ENCODE results near the gene BCL6.

Gene BCL6

GRCh38 chr3:187735383-187735782 lies 9.9 kb downstream of the BCL6 start:
- ChIA-PET POLR2A (no interaction called here), CTCF (no interaction called here)
- TF ChIP-seq BHLHE40 (IDR thresholded peaks at IDR 0.05; ENCODE audit: borderline replicate concordance), result no peak
- no peak for TF ChIP-seq TARDBP (IDR thresholded peaks at IDR 0.05)
- no peak for TF ChIP-seq LEF1 (IDR thresholded peaks at IDR 0.05; ENCODE audit: borderline replicate concordance)
- no peak for TF ChIP-seq NFRKB (IDR thresholded peaks at IDR 0.05)
- no peak for TF ChIP-seq CTBP1 (IDR thresholded peaks at IDR 0.05; ENCODE audit: borderline replicate concordance)
- no peak for TF ChIP-seq FOXA1 (IDR thresholded peaks at IDR 0.05)
- TF ChIP-seq SUZ12 (IDR thresholded peaks at IDR 0.05), result no peak
- TF ChIP-seq ELF4 (IDR thresholded peaks at IDR 0.05), result no peak
- no peak for TF ChIP-seq L3MBTL2 (conservative IDR thresholded peaks at IDR 0.05)
- no peak for TF ChIP-seq ARNT (IDR thresholded peaks at IDR 0.05)
- TF ChIP-seq HDGF (IDR thresholded peaks at IDR 0.05; ENCODE audit: borderline replicate concordance), result no peak
- no peak for TF ChIP-seq SP1 (IDR thresholded peaks at IDR 0.05)
- no peak for TF ChIP-seq PKNOX1 (IDR thresholded peaks at IDR 0.05)
- TF ChIP-seq FOXM1 (IDR thresholded peaks at IDR 0.05; ENCODE audit: borderline replicate concordance), result no peak
- TF ChIP-seq FOXK2 (IDR thresholded peaks at IDR 0.05), result no peak
- TF ChIP-seq ZNF384 (IDR thresholded peaks at IDR 0.05), result no peak
- no peak for DNase-seq (ENCODE audit: extremely low spot score)

DNA sequence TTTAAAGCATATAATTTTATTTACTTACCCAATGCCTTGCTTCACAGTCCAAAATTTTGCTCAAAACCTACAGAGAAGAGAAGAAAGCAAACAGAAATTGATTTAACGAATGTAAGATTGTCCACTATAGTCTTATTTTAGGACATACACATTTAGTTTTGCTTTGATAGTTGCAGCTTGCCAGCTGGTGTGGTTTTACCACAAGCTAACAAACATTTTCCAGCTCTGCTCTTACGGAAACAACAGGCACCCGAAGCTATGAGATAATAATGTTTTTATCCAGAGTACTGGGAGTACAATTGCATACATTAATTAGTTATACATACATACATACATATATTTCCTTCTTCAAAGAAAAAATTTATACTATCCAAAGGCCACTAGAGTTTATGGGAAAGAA lies 10.4 kb downstream of the BCL6 start:
- TF ChIP-seq PKNOX1 (IDR thresholded peaks at IDR 0.05) (no peak), HDGF (IDR thresholded peaks at IDR 0.05; ENCODE audit: borderline replicate concordance) (no peak), ZNF384 (IDR thresholded peaks at IDR 0.05) (no peak), ELF4 (IDR thresholded peaks at IDR 0.05) (no peak), L3MBTL2 (conservative IDR thresholded peaks at IDR 0.05) (no peak), FOXA1 (IDR thresholded peaks at IDR 0.05) (no peak), SP1 (IDR thresholded peaks at IDR 0.05) (no peak), FOXK2 (IDR thresholded peaks at IDR 0.05) (no peak), BHLHE40 (IDR thresholded peaks at IDR 0.05; ENCODE audit: borderline replicate concordance) (no peak), SUZ12 (IDR thresholded peaks at IDR 0.05) (no peak)
- DNase-seq (ENCODE audit: extremely low spot score), result no peak
- ChIA-PET CTCF (no interaction called here), POLR2A (no interaction called here)

DNA sequence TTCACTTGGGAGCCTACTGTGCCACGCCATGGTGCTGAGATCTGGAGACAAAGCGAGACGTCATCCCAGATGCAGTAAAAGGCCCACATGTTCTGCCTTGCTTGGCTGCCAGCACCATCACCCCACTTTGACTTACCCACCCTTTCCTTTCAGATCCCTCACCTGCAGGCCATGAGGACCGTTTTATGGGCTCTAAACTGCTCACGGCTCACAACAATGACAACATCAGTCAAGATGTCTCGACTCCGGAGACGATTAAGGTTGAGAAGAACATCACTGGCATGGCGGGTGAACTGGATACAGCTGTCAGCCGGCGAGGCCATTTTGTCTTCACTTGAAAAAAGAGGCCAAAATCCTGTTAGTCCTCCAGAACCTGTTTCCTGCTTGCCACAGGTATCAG lies 11.9 kb downstream of the BCL6 start:
- no peak for DNase-seq (ENCODE audit: extremely low spot score)
- POLR2A ChIA-PET, result no interaction called here
- CTCF ChIA-PET, result no interaction called here
- no peak for TF ChIP-seq LEF1 (IDR thresholded peaks at IDR 0.05; ENCODE audit: borderline replicate concordance)

- DNase-seq (ENCODE audit: extremely low spot score), result no peak
- CTCF ChIA-PET, result no interaction called here
- TF ChIP-seq L3MBTL2 (conservative IDR thresholded peaks at IDR 0.05) (no peak), HDGF (IDR thresholded peaks at IDR 0.05; ENCODE audit: borderline replicate concordance) (no peak), NFRKB (IDR thresholded peaks at IDR 0.05) (no peak)
- POLR2A ChIA-PET, result no interaction called here
These were observed 15.7 kb downstream of the BCL6 start for GRCh38 chr3:187729598-187729997.

DNA sequence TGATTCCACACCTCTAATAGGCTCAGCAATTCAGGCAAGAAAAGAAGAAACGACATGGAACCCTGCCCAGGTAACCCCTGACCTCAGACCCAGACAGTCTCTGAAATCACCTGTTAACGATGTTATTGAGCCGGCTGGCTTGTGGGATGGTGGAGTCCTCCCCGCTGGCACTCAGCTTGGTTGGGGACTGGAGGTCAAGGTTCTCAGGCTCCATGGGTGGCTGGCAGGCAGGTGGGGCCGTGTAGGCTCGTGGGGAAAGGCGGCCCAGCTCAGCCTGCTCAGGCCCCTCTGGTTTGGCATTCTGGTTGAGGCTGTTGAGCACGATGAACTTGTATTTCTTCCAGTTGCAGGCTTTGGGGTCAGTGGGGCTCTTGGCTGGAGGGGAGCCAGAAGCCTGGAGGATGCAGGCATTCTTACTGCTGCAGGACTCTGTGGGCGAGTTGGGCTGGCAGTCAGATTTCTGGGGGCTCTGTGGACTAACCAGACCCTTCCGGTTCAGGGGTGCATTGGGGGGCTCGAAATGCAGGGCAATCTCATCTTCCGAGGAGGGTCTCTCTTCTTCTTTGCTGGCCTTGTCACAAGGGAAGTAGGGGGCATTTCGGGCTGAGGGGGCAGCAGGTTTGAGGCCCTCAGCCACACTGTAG lies 16.2 kb downstream of the BCL6 start:
- TF ChIP-seq FOXA1 (IDR thresholded peaks at IDR 0.05) (no peak), LEF1 (IDR thresholded peaks at IDR 0.05; ENCODE audit: borderline replicate concordance) (no peak), HDGF (IDR thresholded peaks at IDR 0.05; ENCODE audit: borderline replicate concordance) (no peak), CTBP1 (IDR thresholded peaks at IDR 0.05; ENCODE audit: borderline replicate concordance) (no peak), NFRKB (IDR thresholded peaks at IDR 0.05) (no peak), L3MBTL2 (conservative IDR thresholded peaks at IDR 0.05) (no peak), FOXM1 (IDR thresholded peaks at IDR 0.05; ENCODE audit: borderline replicate concordance) (no peak), FOXK2 (IDR thresholded peaks at IDR 0.05) (no peak), TARDBP (IDR thresholded peaks at IDR 0.05) (no peak), ZNF384 (IDR thresholded peaks at IDR 0.05) (no peak)
- ChIA-PET CTCF (no interaction called here), POLR2A (no interaction called here)
- no peak for DNase-seq (ENCODE audit: extremely low spot score)

DNA sequence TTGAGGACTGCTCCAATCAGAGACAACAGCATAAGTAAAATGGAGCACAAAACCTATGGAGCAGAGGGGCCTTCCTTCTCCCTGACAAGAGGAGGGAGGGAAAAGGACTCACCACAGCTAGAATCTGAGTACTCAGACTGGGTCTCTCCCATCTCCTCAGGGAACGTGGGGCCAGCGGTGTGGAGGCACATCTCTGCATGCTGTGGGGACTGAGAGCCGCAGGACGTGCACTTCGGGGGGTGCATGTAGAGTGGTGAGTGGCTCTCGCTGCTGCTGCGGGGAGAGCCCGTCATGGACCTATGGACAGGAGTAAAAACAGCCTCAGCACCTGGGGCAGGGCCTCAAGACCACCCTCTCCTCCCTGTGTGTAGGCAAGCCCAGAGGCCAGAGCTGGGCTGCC lies 17.0 kb downstream of the BCL6 start:
- POLR2A ChIA-PET, result no interaction called here
- DNase-seq (ENCODE audit: extremely low spot score), result no peak
- CTCF ChIA-PET, result no interaction called here
- TF ChIP-seq PKNOX1 (IDR thresholded peaks at IDR 0.05), result no peak
- TF ChIP-seq FOXA1 (IDR thresholded peaks at IDR 0.05), result no peak
- no peak for TF ChIP-seq SUZ12 (IDR thresholded peaks at IDR 0.05)
- no peak for TF ChIP-seq TARDBP (IDR thresholded peaks at IDR 0.05)
- TF ChIP-seq LEF1 (IDR thresholded peaks at IDR 0.05; ENCODE audit: borderline replicate concordance), result no peak
- no peak for TF ChIP-seq ARNT (IDR thresholded peaks at IDR 0.05)
- TF ChIP-seq ELF4 (IDR thresholded peaks at IDR 0.05), result no peak

DNA sequence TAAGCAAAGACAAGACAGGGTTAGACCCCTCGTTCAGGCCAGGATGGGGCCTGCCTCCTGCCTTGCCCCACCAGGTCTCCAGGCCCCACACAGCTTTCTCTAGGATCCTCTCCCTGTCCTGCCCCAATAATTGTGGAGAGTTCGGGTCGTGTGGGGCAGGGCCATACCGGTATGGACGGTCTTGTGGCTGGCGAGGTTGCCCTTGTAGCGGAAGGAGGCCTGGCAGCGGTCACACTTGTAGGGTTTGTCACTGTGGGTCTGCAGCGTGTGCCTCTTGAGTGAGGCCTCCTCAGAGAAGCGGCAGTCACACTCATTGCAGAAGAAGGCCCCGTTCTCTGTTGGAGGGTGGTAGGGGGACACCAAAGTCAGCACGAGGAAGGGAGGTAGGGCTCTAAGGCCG lies 18.7 kb downstream of the BCL6 start:
- CTCF ChIA-PET, result no interaction called here
- DNase-seq (ENCODE audit: extremely low spot score), result no peak
- POLR2A ChIA-PET, result no interaction called here
- TF ChIP-seq FOXM1 (IDR thresholded peaks at IDR 0.05; ENCODE audit: borderline replicate concordance) (no peak), NFRKB (IDR thresholded peaks at IDR 0.05) (no peak), FOXK2 (IDR thresholded peaks at IDR 0.05) (no peak), ELF4 (IDR thresholded peaks at IDR 0.05) (no peak), LEF1 (IDR thresholded peaks at IDR 0.05; ENCODE audit: borderline replicate concordance) (no peak), PKNOX1 (IDR thresholded peaks at IDR 0.05) (no peak), SP1 (IDR thresholded peaks at IDR 0.05) (no peak), L3MBTL2 (conservative IDR thresholded peaks at IDR 0.05) (no peak), FOXA1 (IDR thresholded peaks at IDR 0.05) (no peak), BHLHE40 (IDR thresholded peaks at IDR 0.05; ENCODE audit: borderline replicate concordance) (no peak), ARNT (IDR thresholded peaks at IDR 0.05) (no peak), CTBP1 (IDR thresholded peaks at IDR 0.05; ENCODE audit: borderline replicate concordance) (no peak), ZNF384 (IDR thresholded peaks at IDR 0.05) (no peak), HDGF (IDR thresholded peaks at IDR 0.05; ENCODE audit: borderline replicate concordance) (no peak), TARDBP (IDR thresholded peaks at IDR 0.05) (no peak), SUZ12 (IDR thresholded peaks at IDR 0.05) (no peak)
